DLD1 (cell line): ENCODE results near the gene CAMTA1.

Experiments
- in situ Hi-C: cut with HindIII; loops from 2 replicates; pipeline ENCODE4 v1.10.0; 2017; ENCODE audit warnings: low sequenced_read_pairs

Gene CAMTA1

GRCh38 chr1:7387053-7387927, 602.0 kb downstream of the CAMTA1 start:
- in situ Hi-C loops, result no loop called here

- in situ Hi-C loops, result no loop called here
Observed at GRCh38 chr1:7388141-7388487, 602.9 kb downstream of the CAMTA1 start.

GRCh38 chr1:7388488-7389185, 603.4 kb downstream of the CAMTA1 start:
- in situ Hi-C loops, result no loop called here

- in situ Hi-C loops, result no loop called here
Observed at GRCh38 chr1:7389201-7389905, 604.1 kb downstream of the CAMTA1 start.

GRCh38 chr1:7389906-7390603, 604.8 kb downstream of the CAMTA1 start:
- in situ Hi-C loops, result no loop called here

- in situ Hi-C loops, result no loop called here
Observed at GRCh38 chr1:7390604-7391000, 605.3 kb downstream of the CAMTA1 start.

- in situ Hi-C loops, result no loop called here
Observed at GRCh38 chr1:7393136-7393535, 607.9 kb downstream of the CAMTA1 start.

- in situ Hi-C loops, result no loop called here
Observed at GRCh38 chr1:7395251-7395650, 610.0 kb downstream of the CAMTA1 start.

GRCh38 chr1:7398982-7399381, 613.7 kb downstream of the CAMTA1 start:
- in situ Hi-C loops, result no loop called here

GRCh38 chr1:7399514-7400125, 614.4 kb downstream of the CAMTA1 start:
- in situ Hi-C loops, result no loop called here

- in situ Hi-C loops, result no loop called here
Observed at GRCh38 chr1:7400566-7400965, 615.3 kb downstream of the CAMTA1 start.

- in situ Hi-C loops, result no loop called here
Observed at GRCh38 chr1:7401814-7402547, 616.7 kb downstream of the CAMTA1 start.

GRCh38 chr1:7402548-7402850, 617.2 kb downstream of the CAMTA1 start:
- in situ Hi-C loops, result no loop called here

- in situ Hi-C loops, result no loop called here
Observed at GRCh38 chr1:7403265-7404045, 618.2 kb downstream of the CAMTA1 start.

GRCh38 chr1:7404046-7404742, 618.9 kb downstream of the CAMTA1 start:
- in situ Hi-C loops, result no loop called here

- in situ Hi-C loops, result no loop called here
Observed at GRCh38 chr1:7405844-7406500, 620.7 kb downstream of the CAMTA1 start.

- in situ Hi-C loops, result no loop called here
Observed at GRCh38 chr1:7406641-7407543, 621.6 kb downstream of the CAMTA1 start.
